ENCODE measurements around the gene HYAL3.
"Not testable (repeated sequence)": the region's sequence is repeated elsewhere in the genome, so short reads cannot be mapped to it uniquely, and the experiment has no call there.

Gene HYAL3

DNA sequence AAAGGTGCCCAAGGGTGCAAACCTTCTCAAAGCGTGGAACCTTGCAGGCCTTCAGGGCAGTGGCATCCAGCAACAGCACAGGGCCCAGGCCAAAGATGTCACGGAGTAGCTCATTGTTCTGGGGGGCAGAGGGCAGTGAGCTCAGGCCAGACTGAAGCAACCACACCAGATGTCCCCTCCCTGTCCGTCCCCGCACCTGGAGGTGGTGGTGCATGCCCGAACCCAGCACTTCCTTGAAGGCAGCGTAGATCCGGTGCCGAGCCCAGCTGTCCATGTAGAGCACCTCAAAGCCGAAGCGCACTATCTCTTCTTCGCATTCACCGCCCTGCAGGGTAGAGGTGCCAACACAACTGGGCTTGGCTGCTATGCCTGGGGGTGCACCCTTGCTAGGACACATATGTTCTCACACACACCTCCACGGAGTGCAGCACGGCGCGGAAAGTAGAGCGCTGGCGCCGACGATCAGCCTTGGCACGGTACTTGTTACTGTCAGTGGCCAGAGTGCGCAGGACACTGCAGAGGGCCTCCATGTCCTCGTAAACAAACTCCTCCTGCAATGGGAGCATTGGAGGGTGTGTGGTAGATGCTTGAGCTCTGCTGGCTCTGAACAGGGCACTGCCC lies 10.7 kb downstream of the HYAL3 start:
- no peak for DNase-seq

DNA sequence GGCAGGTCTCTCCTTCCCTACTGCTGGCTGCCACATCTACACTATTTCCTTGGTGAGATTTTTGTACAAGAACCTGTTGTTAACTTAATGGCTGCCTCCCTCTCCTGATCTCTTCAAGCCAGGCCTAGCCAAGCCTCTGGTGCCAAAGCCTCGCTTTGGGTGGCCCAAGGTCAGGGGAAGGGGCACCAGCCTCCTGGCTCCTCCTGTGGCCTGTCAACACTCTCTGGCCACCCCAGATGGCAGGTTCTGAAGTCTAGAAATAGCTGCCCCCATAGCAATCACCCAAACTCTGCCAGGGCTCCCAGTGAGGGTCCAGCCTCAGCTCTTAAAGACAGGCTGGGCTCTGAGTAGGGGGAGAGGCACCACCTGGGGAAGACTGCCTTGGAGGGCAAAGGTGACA lies 11.9 kb downstream of the HYAL3 start:
- no peak for DNase-seq

DNA sequence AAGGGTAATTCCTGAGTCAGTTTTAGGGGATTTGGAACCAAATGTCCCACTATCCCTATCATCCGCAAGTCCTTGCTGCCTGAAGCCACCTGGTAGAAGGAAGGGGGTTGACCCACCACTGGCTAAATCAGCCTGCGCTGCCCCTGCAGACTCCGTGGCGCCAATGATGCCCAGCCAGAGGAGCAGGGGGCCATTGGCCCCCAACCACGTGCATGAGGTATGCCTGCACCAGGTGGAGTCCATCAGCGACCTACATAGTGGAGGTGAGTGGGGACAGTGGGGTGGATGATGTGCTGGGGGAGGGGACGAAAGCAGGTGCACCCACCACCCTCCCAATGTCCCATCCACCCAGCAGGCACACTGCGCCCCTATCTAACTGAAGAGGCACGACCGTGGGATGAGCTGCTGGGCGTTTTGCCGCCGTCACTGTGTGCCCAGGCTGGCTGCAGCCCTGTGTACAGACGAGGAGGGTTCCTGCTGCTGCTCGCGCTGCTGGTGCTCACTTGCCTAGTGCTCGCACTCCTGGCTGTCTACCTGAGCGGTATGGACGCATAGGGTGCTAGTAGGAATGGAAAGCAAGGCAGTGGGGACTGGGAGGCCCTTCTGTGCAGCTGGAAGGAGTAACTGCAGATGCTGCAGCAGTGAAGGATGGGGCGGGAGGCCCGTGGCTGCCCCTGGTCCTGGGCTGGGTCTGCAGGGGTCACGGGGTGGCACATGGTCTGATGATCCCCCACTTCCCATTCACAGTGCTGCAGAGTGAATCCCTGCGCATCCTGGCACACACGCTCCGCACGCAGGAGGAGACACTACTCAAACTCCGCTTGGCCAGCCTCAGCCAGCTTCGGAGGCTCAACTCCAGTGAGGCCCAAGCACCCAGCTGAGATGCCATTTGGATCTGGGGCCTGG lies 12.6 kb downstream of the HYAL3 start:
- no peak for DNase-seq

DNA sequence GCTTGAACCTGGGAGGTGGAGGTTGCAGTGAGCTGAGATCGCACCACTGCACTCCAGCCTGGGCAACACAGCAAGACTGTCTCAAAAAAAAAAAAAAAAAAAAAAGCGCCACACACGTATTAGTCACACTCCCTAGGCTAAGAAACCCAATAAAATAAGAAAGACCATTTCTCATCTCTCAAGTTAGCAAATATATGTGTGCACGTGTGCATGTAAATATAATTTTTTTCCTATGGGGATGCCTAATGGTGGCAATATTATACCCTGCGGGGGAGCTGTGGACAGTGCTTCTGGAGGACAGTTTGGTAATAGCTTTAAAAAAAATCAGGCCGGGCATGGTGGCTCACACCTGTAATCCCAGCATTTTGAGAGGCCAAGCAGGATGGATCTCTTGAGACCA lies 15.1 kb downstream of the HYAL3 start:
- not testable (repeated sequence) for DNase-seq

DNA sequence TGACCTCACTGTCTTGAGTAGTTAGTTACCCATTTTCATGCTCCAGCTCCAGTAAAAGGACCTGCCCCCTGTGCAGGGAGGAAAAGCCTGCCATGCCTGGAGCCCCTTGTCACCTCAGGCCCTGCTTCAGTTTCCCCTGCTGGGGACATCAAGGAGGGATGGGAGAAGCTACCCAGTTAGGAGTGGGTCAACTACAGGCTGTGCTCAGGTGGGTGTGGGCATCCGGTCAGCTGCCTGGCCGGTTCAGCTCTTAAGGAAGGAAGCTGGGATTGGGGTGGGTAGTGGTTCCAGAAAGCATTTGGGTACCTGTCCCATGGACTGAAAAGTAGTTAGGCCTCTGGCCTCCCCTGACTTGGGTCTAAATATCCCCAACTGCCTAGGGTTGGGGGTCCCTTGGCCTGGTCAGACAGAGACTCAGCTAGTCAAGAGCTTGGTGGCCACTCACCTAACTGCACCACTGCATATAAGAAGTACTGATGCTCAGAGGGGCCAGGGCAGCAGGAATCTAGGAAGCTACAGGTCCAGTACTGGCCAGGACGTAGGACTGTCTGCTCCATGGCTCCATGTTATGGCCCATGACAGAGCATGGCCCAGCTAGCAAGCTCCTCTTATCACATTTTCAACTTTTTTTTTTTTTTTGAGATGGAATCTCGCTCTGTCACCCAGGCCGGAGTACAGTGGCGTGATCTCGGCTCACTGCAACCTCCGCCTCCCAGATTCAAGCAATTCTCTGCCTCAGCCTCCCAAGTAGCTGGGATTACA lies 19.8 kb downstream of the HYAL3 start:
- no peak for DNase-seq

DNA sequence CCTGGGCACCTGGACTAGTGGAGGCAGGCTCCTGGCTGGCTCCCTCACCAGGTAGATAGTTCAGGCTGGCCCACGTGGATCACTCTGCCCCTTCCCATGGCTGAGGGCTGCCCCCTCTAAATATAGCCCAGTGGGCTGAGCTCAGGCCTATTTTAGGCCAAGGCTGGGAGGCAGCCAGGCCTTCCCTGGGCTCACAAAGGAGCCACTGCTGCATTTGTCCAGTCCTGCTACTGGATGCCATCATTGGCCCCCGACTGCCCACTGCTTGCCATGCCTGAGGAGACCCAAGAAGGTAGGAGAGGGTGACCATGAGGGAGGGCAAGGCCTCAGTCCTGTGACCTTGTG lies 20.4 kb downstream of the HYAL3 start, which contains the start of gene LSMEM2:
TSS of gene LSMEM2 (plus strand) at position 208 of the 345 bp plus-strand sequence. CDS start at position 235, 27 bp downstream.
- DNase-seq = peak in 1 of 2 donors; percentile 54

DNA sequence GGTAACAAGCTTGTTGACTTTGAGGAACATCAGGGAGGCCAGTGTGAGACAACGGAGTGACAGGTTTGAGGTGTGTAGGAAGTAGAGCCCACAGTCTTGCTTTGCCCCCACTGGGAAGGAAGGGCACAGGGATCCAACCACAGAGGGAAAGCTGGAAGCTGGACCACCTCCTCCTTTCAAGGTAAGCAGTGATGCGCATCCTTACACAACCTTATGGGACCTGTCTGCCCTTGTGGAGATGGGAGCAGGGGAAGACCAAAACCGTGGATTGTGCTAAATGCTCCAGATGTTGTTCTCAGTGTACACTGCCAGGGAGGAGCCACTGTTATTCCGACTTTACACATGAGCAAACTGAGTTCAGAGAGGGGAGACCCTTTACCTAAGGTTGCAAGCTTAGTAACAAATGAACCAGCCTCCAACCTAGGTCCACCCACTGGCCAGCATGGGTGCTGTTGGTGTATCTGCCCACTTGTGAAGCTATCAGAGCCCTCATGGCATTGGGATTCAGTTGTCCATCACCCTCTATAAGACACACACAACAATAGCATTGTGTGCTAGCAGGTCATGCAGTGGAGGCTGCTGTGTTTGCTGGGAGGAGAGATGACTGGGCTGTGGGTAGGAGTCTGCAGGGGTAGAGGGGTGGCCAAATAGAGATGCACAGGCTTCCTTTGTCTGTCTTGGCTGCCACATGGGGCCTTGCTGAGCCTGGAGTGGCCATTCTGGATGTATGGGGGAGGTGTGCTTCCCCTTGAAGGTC lies 20.9 kb downstream of the HYAL3 start:
- peak; percentile 42 to 54 for DNase-seq

DNA sequence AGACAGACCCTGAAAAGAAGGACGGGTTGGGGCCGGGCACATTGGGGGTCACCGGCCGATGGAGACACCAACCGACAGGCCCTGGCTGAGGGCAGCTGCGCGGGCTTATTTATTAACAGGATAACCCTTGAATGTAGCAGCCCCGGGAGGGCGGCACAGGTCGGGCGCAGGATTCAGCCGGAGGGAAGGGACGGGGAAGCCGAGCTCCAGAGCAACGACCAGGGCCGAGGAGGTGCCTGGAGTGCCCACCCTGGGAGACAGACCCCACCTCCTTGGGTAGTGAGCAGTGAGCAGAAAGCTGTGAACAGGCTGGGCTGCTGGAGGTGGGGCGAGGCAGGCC lies 22.5 kb downstream of the HYAL3 start:
- DNase-seq = no peak

DNA sequence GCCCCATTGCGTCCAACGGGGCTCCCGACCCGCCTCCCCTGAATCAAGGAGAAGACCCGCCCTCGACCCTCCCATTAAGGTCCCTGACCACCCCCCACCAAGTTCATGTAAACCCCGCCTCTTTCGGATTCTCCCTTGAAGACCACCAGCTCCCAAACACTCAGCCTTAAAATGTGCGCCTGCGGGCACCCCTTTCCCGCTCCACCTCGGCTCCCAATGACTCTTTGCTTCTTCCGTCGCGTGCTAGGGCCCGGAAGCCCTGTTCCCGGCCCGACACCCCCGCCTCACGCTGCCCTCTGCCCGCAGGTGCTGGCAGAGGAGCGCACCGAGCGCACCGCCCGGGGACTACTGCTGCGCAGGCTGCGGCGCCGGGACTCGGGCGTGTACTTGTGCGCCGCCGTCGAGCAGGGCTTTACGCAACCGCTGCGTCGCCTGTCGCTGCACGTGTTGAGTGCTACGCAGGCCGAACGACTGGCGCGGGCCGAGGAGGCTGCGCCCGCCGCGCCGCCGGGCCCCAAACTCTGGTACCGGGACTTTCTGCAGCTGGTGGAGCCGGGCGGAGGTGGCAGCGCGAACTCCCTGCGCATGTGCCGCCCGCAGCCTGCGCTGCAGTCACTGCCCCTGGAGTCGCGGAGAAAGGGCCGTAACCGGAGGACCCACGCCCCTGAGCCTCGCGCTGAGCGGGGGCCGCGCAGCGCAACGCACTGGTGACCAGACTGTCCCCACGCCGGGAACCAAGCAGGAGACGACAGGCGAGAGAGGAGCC lies 23.0 kb downstream of the HYAL3 start:
- DNase-seq = no peak

DNA sequence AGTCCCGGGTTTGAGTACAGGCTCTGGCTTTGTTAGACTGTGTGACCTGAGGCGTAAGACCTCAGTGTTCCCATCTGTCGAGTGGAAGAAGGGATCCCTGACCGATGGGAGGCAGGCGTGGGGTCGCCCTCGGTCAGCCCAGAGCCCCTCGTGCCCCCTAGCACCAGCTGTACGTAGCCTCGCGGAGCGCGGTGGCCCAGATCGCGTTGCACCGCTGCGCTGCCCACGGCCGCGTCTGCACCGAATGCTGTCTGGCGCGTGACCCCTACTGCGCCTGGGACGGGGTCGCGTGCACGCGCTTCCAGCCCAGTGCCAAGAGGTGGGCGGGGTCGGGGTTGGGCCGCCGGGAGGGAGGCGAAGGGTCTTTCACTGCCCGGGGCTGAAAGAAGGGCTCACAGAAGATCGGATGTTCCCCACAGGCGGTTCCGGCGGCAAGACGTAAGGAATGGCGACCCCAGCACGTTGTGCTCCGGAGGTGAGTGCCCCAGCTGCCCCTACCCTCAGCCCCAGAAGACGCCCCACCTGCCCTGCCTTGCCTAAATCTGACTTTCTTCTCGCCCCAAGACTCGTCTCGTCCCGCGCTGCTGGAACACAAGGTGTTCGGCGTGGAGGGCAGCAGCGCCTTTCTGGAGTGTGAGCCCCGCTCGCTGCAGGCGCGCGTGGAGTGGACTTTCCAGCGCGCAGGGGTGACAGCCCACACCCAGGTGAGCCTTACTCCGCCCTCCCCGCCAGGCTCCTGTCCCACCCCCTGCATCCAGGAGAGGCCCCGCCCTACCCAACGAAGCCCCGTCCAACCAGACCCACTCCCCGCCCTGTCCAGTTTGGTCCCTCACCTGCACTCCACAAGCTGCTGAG lies 23.8 kb downstream of the HYAL3 start:
- no peak for DNase-seq

DNA sequence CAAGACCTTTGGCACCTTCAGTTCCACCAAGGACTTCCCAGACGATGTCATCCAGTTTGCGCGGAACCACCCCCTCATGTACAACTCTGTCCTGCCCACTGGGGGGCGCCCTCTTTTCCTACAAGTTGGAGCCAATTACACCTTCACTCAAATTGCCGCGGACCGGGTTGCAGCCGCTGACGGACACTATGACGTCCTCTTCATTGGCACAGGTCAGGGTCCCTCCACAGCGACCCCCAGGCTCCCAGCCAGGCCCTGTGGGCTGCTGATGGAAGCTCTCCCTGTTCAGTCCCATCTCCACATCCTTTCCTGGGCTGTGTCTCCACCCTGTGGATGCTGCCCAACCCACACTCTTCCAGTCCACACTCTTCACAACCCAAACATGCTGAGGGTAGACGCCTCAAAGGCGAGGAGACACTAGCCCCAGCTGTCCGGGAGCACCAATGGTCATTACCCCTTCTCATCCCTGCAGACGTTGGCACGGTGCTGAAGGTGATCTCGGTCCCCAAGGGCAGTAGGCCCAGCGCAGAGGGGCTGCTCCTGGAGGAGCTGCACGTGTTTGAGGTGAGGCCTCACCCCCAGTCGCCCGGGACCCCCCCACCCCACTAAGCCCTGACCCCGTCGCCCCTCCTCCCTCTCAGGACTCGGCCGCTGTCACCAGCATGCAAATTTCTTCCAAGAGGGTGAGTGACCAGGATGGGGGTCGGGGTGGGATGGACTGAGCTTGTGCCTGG lies 24.7 kb downstream of the HYAL3 start:
- DNase-seq = peak in 1 of 2 donors; percentile 43

DNA sequence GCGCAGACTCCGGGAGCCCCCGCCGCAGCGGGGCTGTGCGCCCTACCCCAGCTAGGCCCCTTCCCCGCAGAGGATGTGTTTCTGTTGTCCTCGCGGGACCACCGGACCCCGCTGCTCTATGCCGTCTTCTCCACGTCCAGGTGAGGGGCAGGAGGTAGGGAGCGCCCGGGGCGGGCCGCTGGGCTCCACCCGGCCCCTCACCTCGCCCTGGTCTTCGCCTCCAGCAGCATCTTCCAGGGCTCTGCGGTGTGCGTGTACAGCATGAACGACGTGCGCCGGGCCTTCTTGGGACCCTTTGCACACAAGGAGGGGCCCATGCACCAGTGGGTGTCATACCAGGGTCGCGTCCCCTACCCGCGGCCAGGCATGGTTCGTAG lies 25.5 kb downstream of the HYAL3 start:
- DNase-seq = no peak

DNA sequence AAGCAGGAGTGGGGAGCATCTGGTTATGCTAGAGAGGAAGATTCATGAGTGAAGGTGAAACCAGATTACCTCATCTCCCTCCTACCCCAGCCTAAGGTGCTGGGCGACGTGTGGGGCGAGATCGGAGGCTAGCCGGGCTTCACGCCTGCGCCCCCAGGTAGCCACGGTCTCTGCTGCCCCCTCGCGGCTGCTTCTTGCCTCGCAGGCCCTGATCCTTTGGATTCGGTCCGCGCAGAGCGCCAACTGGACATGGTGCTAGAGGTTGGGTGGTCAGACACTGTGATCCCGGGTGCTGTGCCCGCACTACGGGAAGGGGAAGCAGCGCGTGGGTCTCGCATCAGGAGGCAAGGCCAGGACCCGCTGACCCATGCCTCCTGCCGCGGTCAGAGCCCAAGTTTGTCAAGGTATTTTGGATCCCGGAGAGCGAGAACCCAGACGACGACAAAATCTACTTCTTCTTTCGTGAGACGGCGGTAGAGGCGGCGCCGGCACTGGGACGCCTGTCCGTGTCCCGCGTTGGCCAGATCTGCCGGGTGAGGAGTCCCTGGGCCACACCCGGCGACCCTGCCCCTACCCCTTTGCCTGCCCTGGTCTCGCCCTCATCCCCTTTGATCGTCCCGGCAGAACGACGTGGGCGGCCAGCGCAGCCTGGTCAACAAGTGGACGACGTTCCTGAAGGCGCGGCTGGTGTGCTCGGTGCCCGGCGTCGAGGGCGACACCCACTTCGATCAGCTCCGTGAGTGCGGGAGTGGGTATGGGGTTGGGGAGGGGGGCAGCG lies 26.1 kb downstream of the HYAL3 start:
- DNase-seq = peak; percentile 70 to 83

DNA sequence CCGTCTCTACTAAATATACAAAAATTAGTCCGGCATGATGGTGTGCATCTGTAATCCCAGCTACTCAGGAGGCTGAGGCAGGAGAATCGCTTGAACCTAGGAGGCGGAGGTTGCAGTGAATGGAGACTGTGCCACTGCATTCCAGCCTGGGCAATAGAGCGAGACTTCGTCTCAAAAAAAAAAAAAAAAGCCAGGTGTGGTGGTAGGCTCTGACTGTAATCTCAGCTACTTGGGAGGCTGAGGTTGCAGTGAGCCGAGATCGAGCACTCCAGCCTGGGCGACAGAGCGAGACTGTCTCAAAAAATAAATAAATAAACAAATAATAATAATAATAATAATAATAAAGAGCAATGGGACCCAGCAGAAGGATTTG lies 26.7 kb downstream of the HYAL3 start:
- DNase-seq = not testable (repeated sequence)

DNA sequence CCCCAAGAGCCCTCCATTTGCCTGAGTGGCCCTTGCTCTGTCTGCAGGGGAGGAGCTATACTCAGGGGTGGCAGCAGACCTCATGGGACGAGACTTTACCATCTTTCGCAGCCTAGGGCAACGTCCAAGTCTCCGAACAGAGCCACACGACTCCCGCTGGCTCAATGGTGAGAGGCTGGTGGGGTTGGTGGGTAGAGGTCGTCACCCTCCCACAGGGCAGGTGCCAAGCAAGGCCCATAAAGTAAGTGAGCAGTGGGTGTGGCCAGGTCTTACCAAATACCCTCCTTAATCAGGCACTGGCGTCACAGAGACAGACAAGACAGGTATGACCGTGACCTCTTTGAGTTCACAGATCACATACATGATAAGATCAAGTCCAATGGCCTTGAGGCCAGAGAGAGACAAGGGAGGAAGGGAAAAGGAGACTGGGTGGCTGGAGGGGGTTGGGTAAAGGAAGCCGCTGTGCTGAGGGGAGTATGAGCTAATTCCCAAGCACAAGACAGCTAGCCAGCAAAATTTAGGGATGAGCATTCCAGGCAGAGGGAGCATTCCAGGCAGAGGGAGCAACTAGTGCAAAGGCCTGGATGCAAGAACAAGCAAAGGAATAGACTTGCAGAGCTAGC lies 27.8 kb downstream of the HYAL3 start:
- DNase-seq = no peak

DNA sequence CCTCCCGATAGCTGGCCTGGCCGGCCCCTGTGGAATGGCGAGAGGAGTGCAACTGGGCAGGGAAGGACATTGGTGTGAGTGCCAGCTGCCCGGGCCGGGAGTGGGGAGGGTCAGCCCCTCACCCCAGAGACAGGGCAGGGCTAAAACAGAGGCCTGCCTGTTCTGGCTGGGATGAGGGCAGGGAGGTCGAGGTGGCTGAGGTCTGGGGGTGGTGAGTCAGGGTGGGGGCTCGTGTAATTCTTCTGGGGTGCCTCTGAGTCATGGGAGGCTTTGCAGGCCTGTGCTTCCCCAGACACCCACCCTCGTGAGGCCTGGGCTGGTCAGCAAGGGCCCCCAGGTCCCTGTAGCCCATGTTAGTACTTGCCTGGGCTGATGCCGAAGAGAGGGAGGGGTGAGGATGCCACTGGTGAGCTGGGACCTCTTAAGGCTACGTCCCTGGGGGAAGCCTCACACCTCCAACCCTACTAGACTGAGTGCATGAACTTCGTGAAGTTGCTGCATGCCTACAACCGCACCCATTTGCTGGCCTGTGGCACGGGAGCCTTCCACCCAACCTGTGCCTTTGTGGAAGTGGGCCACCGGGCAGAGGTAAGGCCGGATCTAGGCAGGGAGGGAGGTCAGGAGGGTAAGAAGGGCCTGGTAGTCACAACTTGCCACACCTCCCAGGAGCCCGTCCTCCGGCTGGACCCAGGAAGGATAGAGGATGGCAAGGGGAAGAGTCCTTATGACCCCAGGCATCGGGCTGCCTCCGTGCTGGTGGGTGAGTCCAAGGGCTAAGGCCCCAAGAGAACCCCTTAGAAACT lies 28.6 kb downstream of the HYAL3 start:
- no peak for DNase-seq

DNA sequence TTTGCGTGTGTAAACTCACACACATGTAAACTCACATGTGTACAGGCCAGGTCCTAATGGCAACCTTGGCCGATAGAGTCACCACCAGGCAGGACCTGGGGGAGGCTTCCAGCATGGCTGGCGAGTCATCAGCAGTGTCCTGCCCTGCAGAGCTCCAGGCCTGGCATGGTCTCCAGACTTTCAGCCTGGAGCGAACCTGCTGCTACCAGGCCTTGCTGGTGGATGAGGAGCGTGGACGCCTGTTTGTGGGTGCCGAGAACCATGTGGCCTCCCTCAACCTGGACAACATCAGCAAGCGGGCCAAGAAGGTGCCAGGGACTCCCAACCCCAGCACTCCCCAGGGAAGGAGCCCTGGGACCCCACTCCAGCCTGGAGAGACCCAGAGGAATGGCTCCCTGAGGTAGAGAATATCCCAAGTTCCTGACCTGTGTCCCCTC lies 29.2 kb downstream of the HYAL3 start:
- DNase-seq = no peak

DNA sequence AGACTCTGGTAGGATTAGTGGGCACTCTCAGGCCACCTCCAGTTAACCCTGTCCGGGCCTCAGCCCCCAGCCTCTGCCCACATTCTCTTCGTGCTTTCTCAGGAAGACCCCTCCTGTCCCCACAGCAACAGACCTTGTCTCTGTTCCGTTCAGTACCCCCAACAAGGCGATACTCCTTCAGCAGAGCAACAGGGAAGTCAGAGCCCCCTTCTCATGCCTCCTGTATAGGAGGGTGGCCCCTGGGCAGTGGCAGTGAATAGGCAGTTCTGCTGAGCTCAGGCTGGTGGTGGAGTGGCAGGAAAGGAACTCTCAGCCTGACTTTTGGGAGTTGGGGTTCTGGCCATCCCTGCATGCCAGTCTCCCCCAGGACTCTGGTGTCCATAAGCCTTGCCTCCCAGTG lies 29.7 kb downstream of the HYAL3 start:
- no peak for DNase-seq
